GM18909 (cell line): ENCODE measurements around the gene SASH3.

Experiments
- ATAC-seq: cut with Tn5 transposase; IDR thresholded peaks from one replicate; pipeline ENCODE4 v1.9.1; 2021; ENCODE audit warnings: mild to moderate bottlenecking; ENCODE audit not compliant: unreplicated experiment, poor library complexity

SASH3 gene

GRCh38 chrX:129781680-129782495 lies 2.1 kb downstream of the SASH3 start:
- ATAC-seq: no peak

DNA sequence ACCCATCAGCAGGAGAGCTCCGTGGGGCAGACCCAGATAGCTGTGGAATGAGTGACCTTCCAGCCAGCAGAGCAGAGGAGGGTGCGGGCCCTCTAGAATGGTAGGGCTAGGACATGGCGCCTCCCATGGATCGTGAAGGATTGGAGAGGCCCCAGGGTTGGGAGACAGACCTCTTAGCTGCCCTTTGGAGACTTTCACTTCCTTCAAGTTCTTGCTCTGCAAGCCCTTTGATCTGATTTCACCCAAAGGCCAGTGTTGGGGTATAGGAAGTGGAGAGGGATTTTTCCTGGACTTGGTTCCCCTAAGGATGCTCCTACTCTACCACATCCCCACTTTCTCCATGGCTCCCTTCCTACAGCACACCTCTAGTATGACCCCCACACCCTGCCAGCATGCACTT lies 3.0 kb downstream of the SASH3 start:
- ATAC-seq: no peak

GRCh38 chrX:129783291-129783713 lies 3.6 kb downstream of the SASH3 start:
- ATAC-seq: no peak

DNA sequence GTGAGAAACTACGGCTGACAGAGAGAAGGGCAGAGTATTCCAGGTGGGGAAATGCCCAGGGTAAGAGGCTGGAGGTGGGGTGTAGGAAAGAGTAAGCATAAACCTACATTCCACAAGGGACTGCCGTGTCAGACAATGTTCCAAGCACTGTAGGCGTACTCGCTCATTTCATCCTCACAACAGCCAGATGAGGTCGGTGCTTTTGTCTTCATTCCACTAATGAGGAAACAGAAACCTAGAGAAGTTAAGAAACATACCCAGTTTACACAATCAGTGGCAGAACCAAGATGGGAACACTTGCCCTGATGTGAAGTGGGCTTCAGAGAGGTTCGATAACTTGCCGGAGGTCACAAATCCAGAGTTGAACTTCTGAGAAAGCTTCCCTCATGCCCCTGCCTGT lies 4.6 kb downstream of the SASH3 start:
- ATAC-seq: no peak

- no peak for ATAC-seq
Measured at GRCh38 chrX:129785160-129785947, 5.6 kb downstream of the SASH3 start.

DNA sequence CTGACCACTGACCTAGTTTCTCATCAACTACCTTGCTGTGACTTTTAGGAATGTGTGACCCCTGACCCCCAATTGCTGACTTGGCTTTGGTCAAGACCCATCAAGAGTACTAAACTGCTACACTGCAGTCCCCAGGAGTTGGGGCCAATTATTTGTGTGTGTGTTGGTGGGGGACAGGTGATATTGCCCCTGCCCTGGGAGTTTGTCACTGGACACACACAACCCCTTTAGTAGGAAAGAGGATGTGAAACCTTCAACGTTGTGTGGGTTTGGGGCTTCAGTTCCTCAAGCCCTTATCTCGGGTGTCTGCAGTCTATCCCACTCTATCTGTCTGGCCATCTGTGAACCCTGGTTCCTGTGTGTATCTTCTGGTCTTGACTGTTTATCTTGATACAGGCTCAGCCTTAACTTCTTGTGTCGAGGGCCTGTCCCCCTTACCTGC lies 6.5 kb downstream of the SASH3 start:
- ATAC-seq: peak; percentile 82

DNA sequence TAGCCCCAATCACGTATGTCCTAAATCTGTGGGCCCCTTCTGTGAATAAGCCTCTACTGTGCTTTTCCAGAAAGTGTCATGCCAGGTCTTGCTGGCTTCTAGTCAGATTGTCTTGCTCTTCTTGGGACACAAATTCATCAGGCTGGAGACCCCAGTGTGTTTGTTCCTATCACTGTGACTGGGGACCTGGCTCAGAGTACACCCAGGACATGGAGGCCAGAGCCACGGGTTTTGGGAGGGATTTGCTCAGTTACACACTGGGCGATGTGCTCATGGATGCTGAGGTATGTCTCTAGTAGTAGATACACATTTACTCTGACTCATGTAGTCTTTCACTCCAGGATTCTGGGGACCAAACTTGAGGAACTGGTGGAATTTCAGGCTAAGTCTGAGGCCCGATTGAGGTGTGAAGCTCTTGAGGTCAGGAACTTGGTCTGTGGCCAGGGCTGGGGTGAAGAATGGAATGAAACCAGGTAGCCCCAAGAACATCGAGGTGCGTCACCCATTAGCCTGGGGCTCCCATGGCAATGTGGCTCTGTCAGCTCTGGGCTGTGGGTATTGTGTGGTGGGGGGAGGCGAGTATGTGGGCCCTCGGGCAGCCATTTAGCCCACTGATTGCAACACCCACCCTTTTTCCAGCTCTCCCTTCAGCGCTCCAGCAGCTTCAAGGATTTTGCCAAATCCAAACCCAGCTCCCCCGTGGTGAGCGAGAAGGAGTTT lies 7.7 kb downstream of the SASH3 start:
- ATAC-seq: no peak

DNA sequence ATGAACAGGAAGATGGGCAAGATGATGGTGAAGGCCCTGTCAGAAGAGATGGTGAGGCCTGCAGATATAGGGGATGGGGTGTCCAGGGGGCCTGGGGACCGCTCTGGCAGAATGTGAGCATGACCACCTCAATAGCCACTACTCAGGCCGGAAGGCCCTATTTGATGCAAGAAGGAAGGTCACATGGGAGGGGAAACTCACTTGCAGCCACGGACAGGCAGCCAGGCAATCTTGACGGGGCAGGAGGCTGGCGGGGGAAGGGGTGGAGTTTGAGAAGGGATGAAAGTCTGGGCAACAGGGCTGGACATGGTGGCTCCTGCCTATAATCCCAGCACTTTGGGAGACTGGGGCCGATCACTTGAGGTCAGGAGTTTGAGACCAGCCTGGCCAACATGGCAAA lies 8.8 kb downstream of the SASH3 start:
- ATAC-seq: no peak

GRCh38 chrX:129790146-129790545 lies 10.4 kb downstream of the SASH3 start:
- no peak for ATAC-seq

GRCh38 chrX:129790808-129791207 lies 11.1 kb downstream of the SASH3 start:
- ATAC-seq: no peak

DNA sequence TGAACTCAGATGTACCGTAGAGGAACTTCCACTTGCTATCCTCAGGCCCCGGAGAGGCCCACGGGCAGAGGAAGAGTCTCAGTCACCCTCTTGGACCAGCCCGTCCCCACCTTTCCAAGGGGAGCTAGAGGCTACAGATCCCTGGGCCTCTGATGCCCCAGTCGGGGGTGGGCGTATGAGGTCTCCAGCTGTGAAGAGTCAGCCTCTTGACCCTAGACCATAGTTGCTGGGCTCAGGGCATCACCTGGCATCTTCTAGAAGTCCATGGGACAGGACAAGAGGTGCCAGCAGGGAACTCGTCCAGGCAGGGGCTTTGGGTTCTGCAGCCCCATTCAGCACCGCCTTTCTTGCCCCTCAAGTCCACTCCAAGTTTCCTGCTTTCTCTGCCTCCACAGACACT lies 11.6 kb downstream of the SASH3 start:
- no peak for ATAC-seq

DNA sequence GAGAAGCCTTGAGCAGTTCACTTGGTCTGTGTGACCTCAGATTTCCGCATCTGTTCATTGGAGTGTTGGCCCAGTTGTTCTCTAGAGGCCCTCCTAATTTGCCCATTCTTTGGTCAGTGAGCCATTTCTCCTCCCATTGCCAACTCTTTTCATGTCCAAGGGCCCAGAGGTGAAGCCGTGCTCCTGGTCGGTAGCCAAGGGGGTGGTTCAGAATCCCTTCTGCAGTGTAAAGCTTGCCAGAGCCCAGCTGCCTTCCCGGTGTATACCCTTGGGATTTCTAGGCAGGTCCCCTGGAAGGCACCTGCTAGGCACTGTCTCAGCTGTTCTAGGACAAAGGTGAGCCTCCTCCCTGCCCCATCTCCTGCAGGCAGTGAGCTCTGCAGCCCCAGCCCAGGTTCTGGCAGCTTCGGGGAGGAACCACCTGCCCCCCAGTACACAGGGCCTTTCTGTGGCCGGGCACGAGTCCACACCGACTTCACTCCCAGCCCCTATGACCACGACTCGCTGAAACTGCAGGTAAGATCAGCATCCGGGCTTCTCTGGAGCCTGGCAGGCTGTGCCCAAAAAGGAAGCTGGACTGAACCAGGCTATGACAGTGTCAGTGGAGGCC lies 12.3 kb downstream of the SASH3 start:
- ATAC-seq: no peak

GRCh38 chrX:129792586-129793291 lies 13.0 kb downstream of the SASH3 start:
- ATAC-seq: no peak

- ATAC-seq: no peak
Measured at GRCh38 chrX:129793604-129794191, 13.9 kb downstream of the SASH3 start.

- ATAC-seq: no peak
Measured at GRCh38 chrX:129795584-129795983, 15.8 kb downstream of the SASH3 start.

DNA sequence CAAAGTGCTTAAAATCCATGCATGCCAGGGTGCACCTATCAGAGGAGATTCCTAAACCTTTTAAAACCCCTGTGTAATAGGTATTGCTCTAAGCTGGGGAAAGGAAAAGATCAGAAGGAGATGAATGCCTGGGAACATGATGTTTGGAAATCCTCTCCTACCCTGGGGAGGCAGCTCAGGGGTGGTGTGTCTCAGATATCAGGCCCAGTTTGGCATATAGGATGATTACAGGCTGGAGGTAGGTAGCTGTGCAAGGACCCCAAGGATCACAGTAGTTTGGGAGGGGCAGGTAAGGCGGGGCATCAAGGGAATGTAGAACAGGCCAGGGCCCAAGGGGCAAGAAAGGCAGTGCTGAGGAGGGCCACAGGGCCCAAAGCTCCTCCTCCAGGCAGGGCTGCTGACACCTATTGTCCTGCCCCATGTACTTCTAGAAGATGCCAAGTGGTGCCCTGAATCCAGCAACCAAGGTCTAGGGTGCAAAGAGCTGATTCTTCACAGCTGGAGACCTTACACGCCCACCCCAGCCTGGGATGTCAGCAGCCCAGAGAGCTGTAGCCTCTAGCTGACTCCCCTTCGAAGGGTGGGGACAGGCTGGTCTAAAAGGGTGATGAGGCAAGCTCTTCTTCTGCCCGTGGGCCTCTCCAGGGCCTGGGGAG lies 17.6 kb downstream of the SASH3 start:
- ATAC-seq: no peak

DNA sequence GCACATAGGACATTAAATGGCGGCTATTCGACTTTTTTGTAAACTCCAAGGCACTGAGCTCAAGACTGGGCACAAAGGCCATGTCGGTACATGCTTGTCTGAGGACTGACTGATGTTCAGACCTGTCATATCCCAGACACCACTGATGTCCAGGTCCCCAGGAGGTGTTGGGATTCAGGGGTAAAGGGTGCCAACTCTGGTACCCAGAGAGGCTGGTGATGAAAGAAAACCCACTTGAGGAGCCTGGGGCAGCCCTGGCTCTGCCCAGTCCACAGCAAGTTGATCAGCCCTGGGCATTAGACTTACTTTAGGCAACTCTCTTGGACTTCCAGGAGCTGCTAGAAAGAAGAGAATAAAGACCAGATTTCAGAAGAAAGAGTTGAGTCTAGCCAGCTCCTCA lies 18.7 kb downstream of the SASH3 start:
- no peak for ATAC-seq

DNA sequence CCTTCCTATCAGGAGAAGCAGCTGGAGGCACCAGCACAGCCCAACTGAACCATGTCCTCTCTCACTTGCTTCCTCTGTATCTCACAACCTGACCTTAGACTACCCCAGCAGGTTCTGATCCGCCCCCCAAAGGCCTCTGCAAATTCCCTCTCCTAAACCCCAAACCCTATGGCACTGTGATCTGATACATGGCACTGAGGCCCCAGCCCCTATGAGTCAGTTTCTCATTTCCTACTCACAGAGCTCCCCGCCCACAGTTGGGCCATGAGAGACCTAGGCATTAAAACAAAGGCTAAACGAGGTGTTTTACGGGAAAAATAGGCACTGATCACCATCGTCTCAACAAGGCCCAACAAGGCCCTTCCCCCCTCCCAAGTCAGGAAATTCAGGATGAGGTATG lies 19.1 kb downstream of the SASH3 start:
- no peak for ATAC-seq

DNA sequence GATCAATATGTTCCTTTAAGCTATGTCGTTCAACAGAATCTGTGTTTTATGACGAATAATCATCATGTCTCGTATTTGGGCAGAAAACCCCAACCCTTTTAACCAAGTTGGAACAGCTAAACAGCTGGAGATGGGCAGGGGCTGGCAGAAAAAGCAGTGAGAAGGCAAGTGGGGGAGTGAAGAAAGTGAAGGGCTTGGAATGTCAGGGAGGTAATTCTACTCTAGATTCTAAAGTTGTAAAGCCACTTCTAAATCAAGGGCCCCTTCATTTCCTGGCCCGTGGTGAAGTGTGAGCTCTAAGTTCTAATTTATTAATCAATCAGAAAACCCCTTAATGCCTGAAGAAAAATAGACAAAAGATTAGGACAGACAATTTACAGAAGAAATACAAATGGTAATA lies 20.4 kb downstream of the SASH3 start:
- ATAC-seq: no peak
